GM23248 (cell line): ENCODE measurements around the gene MYH11.

Experiments used
- EZH2 ChIP-seq: fragments of 200-600 bp; sonication (generic); IDR thresholded peaks from 2 replicates; pipeline ENCODE4 v1.6.1; 2018; ENCODE audit warnings: antibody characterized with exemption, mild to moderate bottlenecking; ENCODE audit not compliant: insufficient read depth, poor library complexity, severe bottlenecking
- EZH2phosphoT487 ChIP-seq: fragments of 200-600 bp; sonication (generic); IDR thresholded peaks from 2 replicates; pipeline ENCODE4 v1.6.1; 2018; ENCODE audit warnings: antibody characterized with exemption, moderate library complexity, mild to moderate bottlenecking, low read depth; ENCODE audit not compliant: insufficient read depth

DNA sequence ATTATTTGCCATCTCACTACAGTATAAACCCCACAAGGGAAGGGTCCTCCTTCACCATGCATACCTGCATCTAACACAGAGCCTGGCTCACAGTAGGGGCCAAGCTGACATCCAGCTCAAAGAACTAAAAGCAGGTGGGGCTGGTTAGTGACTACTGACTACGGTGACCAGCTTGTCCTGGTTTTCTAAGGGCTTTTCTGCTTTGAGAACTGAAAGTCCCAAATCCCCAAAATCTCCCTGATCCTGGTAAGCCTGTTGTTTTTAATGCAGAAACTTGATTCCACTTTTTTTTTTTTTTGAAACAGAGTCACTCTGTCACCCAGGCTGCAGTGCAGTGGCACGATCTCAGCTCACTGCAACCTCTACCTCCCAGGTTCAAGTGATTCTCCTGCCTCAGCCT is 117.4 kb downstream of the MYH11 start:
- TF ChIP-seq EZH2 (no peak), EZH2phosphoT487 (no peak)
